Nephron (organoid): Measurements from ENCODE around the gene C10orf120.

Source experiments
- H3K27ac Mint-ChIP-seq, 3 experiments: 2 replicates each; pipeline ENCODE4 v1.8.0; 2020; ENCODE audit warnings: mixed read lengths in 3 of 3, mild to moderate bottlenecking in 2 of 3, moderate library complexity in 1 of 3
- H3K27me3 Mint-ChIP-seq: 2 replicates; pipeline ENCODE4 v1.8.0; 2021; ENCODE audit warnings: low read depth, mild to moderate bottlenecking, moderate library complexity, mixed read lengths
- H3K36me3 Mint-ChIP-seq: 2 replicates; pipeline ENCODE4 v1.8.0; 2020; ENCODE audit warnings: low read depth, mixed read lengths
- H3K4me1 Mint-ChIP-seq: 2 replicates; pipeline ENCODE4 v1.8.0; 2020; ENCODE audit warnings: mixed read lengths
- H3K4me3 Mint-ChIP-seq, 3 experiments: 2 replicates each; pipeline ENCODE4 v1.8.0; 2020; ENCODE audit warnings: mild to moderate bottlenecking in 3 of 3, mixed read lengths in 3 of 3, moderate library complexity in 2 of 3
- H3K9me3 Mint-ChIP-seq: 2 replicates; pipeline ENCODE4 v1.8.0; 2020; ENCODE audit warnings: mixed read lengths
- CTCF ChIP-seq, 3 experiments: fragments of 200-600 bp; sonication (generic); IDR thresholded peaks; one replicate each; pipeline ENCODE4 v1.5.0; 2021; ENCODE audit warnings: antibody characterized with exemption in 3 of 3; ENCODE audit not compliant: unreplicated experiment in 3 of 3

C10orf120 gene

GRCh38 chr10:122672655-122673054 lies 27.0 kb downstream of the C10orf120 start:
- Mint-ChIP-seq H3K27ac (no peak overlapping the region), H3K36me3 (no peaks in the 10 kb centered on the region), H3K27me3 (peaks cover 31% of the 10 kb centered on the region)

GRCh38 chr10:122671355-122671754 lies 28.3 kb downstream of the C10orf120 start:
- Mint-ChIP-seq H3K27ac (no peak overlapping the region), H3K4me1 (no peaks in the 10 kb centered on the region), H3K36me3 (no peaks in the 10 kb centered on the region), H3K9me3 (no peaks in the 10 kb centered on the region), H3K4me3 (no peak overlapping the region), H3K27me3 (peaks cover 28% of the 10 kb centered on the region)
- TF ChIP-seq CTCF (IDR thresholded peaks at IDR 0.05; ENCODE audit: unreplicated experiment in 3 of 3), result no peak

More at GRCh38 chr10:122672655-122673054, 27.0 kb downstream of the C10orf120 start:
- H3K4me1 Mint-ChIP-seq, result no peaks in the 10 kb centered on the region
- TF ChIP-seq CTCF (IDR thresholded peaks at IDR 0.05; ENCODE audit: unreplicated experiment in 3 of 3), result no peak
- no peak overlapping the region for H3K4me3 Mint-ChIP-seq
- no peaks in the 10 kb centered on the region for H3K9me3 Mint-ChIP-seq

GRCh38 chr10:122669842-122670241 lies 29.8 kb downstream of the C10orf120 start:
- no peak overlapping the region for H3K27ac Mint-ChIP-seq
- H3K4me1 Mint-ChIP-seq, result no peaks in the 10 kb centered on the region
- TF ChIP-seq CTCF (IDR thresholded peaks at IDR 0.05; ENCODE audit: unreplicated experiment in 3 of 3), result no peak
- no peak overlapping the region for H3K4me3 Mint-ChIP-seq
- H3K27me3 Mint-ChIP-seq, result peaks cover 22% of the 10 kb centered on the region
- H3K36me3 Mint-ChIP-seq, result no peaks in the 10 kb centered on the region
- no peaks in the 10 kb centered on the region for H3K9me3 Mint-ChIP-seq

GRCh38 chr10:122669045-122669444 lies 30.6 kb downstream of the C10orf120 start:
- no peak for TF ChIP-seq CTCF (IDR thresholded peaks at IDR 0.05; ENCODE audit: unreplicated experiment in 3 of 3)
- Mint-ChIP-seq H3K4me3 (no peak overlapping the region), H3K9me3 (no peaks in the 10 kb centered on the region), H3K27me3 (peaks cover 30% of the 10 kb centered on the region), H3K27ac (no peak overlapping the region), H3K4me1 (no peaks in the 10 kb centered on the region), H3K36me3 (no peaks in the 10 kb centered on the region)

GRCh38 chr10:122665946-122666345 lies 33.7 kb downstream of the C10orf120 start:
- peaks cover 34% of the 10 kb centered on the region for H3K27me3 Mint-ChIP-seq
- peak overlapping the region in 1 of 3 experiments; percentile 52 for H3K27ac Mint-ChIP-seq
- no peaks in the 10 kb centered on the region for H3K4me1 Mint-ChIP-seq
- no peak for TF ChIP-seq CTCF (IDR thresholded peaks at IDR 0.05; ENCODE audit: unreplicated experiment in 3 of 3)
- no peaks in the 10 kb centered on the region for H3K9me3 Mint-ChIP-seq
- no peak overlapping the region for H3K4me3 Mint-ChIP-seq
- no peaks in the 10 kb centered on the region for H3K36me3 Mint-ChIP-seq

- no peak for TF ChIP-seq CTCF (IDR thresholded peaks at IDR 0.05; ENCODE audit: unreplicated experiment in 3 of 3)
- H3K4me1 Mint-ChIP-seq, result no peaks in the 10 kb centered on the region
- H3K36me3 Mint-ChIP-seq, result no peaks in the 10 kb centered on the region
- no peak overlapping the region for H3K4me3 Mint-ChIP-seq
- H3K9me3 Mint-ChIP-seq, result no peaks in the 10 kb centered on the region
- peaks cover 31% of the 10 kb centered on the region for H3K27me3 Mint-ChIP-seq
- H3K27ac Mint-ChIP-seq, result peak overlapping the region in 1 of 3 experiments; percentile 52
Observed at GRCh38 chr10:122665329-122665860, 34.3 kb downstream of the C10orf120 start.
